Muscle layer of duodenum (tissue), 2 donors: Measurements from ENCODE around the gene DKC1.

Experiments used
- H3K27ac ChIP-seq: one replicate; pipeline ENCODE4 v1.7.0; 2013; ENCODE audit warnings: mild to moderate bottlenecking, low read length
- H3K27me3 ChIP-seq: one replicate; pipeline ENCODE4 v1.7.0; 2013; ENCODE audit warnings: low read depth, mild to moderate bottlenecking, control low read depth, low read length
- H3K36me3 ChIP-seq, 2 donors: one replicate each; pipeline ENCODE4 v1.7.0; 2013; ENCODE audit warnings: low read length in 2 of 2, control low read depth in 1 of 2, mild to moderate bottlenecking in 1 of 2; ENCODE audit not compliant: insufficient read depth in 2 of 2, control insufficient read depth in 1 of 2
- H3K4me1 ChIP-seq, 2 donors: one replicate each; pipeline ENCODE4 v1.7.0; 2013; ENCODE audit warnings: low read length in 2 of 2, mild to moderate bottlenecking in 2 of 2, control low read depth in 1 of 2, moderate library complexity in 1 of 2; ENCODE audit not compliant: insufficient read depth in 2 of 2, control insufficient read depth in 1 of 2
- H3K4me3 ChIP-seq, 2 donors: one replicate each; pipeline ENCODE4 v1.7.0; 2013; ENCODE audit warnings: low read length in 2 of 2, low read depth in 1 of 2, mild to moderate bottlenecking in 1 of 2
- H3K9me3 ChIP-seq, 2 donors: one replicate each; pipeline ENCODE4 v1.7.0; 2013; ENCODE audit warnings: low read length in 2 of 2, control low read depth in 1 of 2, mild to moderate bottlenecking in 1 of 2; ENCODE audit not compliant: control insufficient read depth in 1 of 2
- donor health status: healthy.

Gene DKC1

DNA sequence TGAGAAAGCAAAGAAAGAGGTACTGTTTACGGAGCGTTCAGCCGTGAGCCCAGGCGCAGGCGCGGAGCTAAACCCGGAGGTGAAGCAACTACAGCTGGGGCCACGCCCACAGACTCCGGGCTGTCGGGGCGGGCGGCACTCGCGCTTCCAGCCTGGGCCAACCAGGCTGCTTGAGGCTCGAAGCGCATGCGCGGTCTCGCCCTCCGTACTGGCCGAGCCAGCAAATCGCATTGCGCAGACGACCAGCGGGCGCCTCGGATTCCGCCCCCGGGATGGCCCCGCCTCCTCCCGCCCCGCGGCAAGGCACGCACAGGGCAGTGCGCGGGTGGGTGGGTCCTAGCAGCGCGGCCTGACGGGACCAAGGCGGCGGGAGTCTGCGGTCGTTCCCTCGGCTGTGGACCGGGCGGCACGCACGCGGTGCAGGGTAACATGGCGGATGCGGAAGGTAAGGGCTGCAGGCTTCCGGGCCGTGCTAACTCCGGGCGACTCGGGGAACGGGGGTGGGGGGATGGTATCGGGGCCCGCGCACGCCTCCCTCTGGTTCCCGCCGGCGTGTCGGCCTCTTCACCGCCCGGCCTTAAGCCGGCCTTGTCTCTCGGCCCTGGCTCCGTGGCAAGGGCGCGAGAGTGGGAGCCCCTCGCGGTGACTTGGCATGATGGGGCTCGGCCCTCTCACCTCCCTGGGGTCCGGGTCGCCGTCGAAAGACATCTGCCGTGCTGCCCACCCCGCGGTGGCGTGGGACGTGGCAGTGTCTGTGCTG, at the start of gene DKC1:
TSS of gene DKC1 (plus strand) at position 328 of the 760 bp plus-strand sequence. CDS start at position 430, 102 bp downstream.
- Histone ChIP-seq H3K27ac (peak within 1 kb of the TSS; percentile 60), H3K4me3 (peak within 1 kb of the TSS; percentile 69 to 83), H3K27me3 (no peaks in the 10 kb centered on the region)

DNA sequence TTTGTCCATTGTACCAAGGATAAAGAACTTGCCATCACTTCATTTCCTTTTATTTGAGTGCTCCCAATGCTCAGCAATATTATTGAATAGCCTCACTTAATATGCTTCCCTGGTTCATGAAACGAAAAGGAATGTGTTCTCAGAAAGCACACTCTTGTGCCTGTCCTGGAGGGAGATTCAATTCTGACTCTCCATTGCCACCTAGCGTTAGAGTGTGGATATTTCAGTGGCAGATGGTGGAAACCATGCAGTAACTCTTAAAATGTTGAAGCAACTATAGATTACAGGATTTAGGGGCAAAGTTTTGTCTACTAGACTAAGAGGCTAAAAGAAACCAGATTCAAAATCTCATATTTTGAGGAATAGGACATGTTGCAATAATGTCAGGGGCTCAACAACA, 47.7 kb upstream of the DKC1 start:
- H3K27ac ChIP-seq = no peak overlapping the region
- H3K9me3 ChIP-seq = no peaks in the 10 kb centered on the region
- no peaks in the 10 kb centered on the region for H3K27me3 ChIP-seq
- H3K4me3 ChIP-seq = no peak overlapping the region
- no peaks in the 10 kb centered on the region for H3K36me3 ChIP-seq
- peaks cover 0 to 7% of the 10 kb centered on the region in 2 donors for H3K4me1 ChIP-seq

More for the DNA sequence above, at the start of gene DKC1:
- Histone ChIP-seq H3K9me3 (no peaks in the 10 kb centered on the region), H3K36me3 (peaks cover 8 to 26% of the 10 kb centered on the region in 2 donors), H3K4me1 (peaks cover 0 to 4% of the 10 kb centered on the region in 2 donors)

DNA sequence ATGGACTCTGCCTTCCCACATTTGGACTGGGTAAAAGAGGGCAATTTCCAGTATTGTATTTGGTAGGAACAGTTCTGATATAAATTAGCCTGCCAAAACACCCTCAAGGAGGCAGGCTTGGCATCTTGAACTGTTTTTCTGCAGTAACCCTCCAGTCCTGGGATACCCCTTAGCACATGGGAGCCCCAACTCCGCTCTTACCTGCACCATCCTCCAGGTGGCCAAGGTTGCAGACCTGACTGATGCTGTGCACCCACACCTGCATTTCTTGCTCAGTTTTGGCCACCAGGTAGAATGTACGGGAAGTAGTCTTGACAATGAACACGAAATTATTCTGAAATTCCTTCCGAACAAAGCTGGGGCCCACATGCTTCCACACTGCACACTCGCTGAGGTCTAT, 46.8 kb upstream of the DKC1 start:
- Histone ChIP-seq H3K9me3 (no peaks in the 10 kb centered on the region), H3K4me3 (no peak overlapping the region), H3K4me1 (peaks cover 0 to 7% of the 10 kb centered on the region in 2 donors), H3K27ac (no peak overlapping the region), H3K36me3 (no peaks in the 10 kb centered on the region), H3K27me3 (no peaks in the 10 kb centered on the region)

DNA sequence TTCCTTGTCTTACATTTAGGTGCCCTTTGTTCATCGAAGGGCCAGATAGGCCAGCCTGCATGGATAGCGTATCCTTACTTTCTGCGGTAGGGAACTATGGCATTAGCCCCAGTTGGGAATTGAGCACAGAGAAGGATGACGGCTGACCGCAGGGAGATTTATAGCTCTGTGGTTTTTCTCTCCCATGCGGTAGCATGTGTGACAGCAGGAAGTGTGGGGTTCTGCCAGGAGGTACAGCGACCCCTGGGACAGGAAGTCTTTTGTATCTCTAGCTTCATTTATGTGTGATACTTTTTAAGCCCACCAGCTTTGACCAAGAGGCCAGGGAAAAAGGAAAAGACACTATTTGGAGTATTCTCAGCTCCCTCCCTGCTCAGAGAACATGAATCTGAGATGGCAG, 44.8 kb upstream of the DKC1 start:
- Histone ChIP-seq H3K27me3 (no peaks in the 10 kb centered on the region), H3K9me3 (no peaks in the 10 kb centered on the region), H3K4me3 (no peak overlapping the region), H3K36me3 (no peaks in the 10 kb centered on the region), H3K27ac (no peak overlapping the region), H3K4me1 (peaks cover 0 to 7% of the 10 kb centered on the region in 2 donors)

DNA sequence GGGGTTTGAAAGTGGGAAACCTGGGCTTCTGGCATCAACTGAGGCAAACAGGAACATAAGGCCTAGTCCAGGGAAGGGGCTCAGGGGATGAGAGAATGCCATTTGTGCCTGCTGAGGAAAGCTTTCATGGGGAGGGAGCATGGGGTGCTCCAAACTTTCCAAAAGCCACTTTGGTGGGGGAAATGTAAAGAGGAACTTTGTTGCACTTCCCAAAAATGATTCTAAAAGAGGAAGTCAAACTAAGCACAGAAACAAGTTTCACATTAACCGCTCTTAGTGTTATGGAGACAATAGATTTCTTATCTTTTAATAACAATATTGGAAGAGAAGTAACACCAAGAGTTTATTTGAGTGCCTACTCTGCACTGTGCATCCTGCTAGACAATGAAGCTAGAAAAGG, 44.0 kb upstream of the DKC1 start:
- Histone ChIP-seq H3K4me3 (no peak overlapping the region), H3K36me3 (no peaks in the 10 kb centered on the region), H3K27me3 (no peaks in the 10 kb centered on the region)

DNA sequence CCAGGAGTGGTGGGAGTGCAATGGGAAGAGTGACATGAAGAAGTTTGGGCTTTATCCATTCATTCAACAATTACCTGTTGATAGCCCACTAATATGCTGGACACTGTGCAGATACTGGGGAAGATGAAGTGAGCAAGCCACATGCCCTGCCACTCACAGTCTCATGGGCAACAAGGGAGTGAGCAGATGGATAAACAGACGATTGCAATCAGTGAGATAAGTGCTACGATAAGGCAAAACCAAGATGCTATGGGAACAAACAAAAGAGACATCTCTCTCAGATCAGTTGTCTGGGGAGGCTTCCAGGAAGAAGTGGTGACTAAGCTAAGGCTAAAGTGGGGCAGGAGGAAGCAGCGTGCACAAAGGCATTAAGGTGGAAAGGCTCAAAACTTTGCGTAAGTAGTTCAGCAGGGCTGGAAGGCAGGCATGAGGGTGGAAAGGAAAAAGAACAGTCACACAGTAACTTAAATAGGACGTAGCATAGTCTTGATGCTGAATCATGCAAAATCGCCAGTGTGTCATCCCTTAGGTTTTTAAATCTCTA, 43.5 kb upstream of the DKC1 start:
- Histone ChIP-seq H3K27ac (peak overlapping the region; percentile 43), H3K4me3 (no peak overlapping the region)

More for the DNA sequence above, 44.0 kb upstream of the DKC1 start:
- peaks cover 0 to 7% of the 10 kb centered on the region in 2 donors for H3K4me1 ChIP-seq
- peak overlapping the region; percentile 43 for H3K27ac ChIP-seq
- H3K9me3 ChIP-seq = no peaks in the 10 kb centered on the region

DNA sequence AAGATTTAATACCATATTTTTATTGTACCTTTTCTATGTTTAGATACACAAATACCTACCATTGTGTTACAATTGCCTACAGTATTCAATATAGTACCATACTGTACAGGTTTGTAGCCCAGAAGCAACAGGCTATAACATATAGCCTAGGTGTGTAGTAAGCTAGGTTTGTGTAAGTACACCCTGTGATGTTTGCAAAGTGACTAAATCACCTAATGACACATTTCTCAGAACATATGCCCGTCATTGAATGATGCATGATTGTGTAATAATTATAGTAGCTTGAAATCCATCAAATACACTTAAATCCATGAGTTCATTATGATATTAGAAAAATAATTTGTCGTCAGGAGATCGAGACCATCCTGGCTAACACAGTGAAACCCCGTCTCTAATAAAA, 42.6 kb upstream of the DKC1 start:
- Histone ChIP-seq H3K9me3 (no peaks in the 10 kb centered on the region), H3K27me3 (no peaks in the 10 kb centered on the region), H3K27ac (no peak overlapping the region), H3K4me1 (peaks cover 0 to 7% of the 10 kb centered on the region in 2 donors), H3K36me3 (no peaks in the 10 kb centered on the region), H3K4me3 (no peak overlapping the region)

More for the DNA sequence above, 43.5 kb upstream of the DKC1 start:
- no peaks in the 10 kb centered on the region for H3K27me3 ChIP-seq
- no peaks in the 10 kb centered on the region for H3K9me3 ChIP-seq
- H3K4me1 ChIP-seq = peaks cover 0 to 7% of the 10 kb centered on the region in 2 donors
- H3K36me3 ChIP-seq = no peaks in the 10 kb centered on the region

DNA sequence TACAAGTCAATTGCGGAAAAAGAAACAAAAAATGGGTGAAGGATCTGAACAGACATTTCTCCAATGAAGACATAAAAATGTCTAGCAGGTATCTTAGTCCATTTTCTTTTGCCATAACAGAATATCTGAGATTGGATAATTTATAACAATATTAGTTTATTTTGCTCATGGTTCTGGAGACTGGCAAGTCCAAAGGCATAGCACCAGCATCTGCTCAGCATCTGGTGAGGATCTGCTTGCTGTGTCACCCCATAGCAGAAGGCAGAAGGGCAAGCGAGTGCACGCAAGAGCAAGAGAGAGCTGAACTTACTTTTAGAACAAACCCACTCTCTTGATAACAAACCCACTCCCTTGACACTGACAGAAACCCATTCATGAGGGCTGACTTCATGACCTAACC, 41.5 kb upstream of the DKC1 start:
- Histone ChIP-seq H3K27me3 (no peaks in the 10 kb centered on the region), H3K4me3 (no peak overlapping the region), H3K9me3 (no peaks in the 10 kb centered on the region), H3K27ac (no peak overlapping the region), H3K36me3 (no peaks in the 10 kb centered on the region), H3K4me1 (peaks cover 0 to 9% of the 10 kb centered on the region in 2 donors)

DNA sequence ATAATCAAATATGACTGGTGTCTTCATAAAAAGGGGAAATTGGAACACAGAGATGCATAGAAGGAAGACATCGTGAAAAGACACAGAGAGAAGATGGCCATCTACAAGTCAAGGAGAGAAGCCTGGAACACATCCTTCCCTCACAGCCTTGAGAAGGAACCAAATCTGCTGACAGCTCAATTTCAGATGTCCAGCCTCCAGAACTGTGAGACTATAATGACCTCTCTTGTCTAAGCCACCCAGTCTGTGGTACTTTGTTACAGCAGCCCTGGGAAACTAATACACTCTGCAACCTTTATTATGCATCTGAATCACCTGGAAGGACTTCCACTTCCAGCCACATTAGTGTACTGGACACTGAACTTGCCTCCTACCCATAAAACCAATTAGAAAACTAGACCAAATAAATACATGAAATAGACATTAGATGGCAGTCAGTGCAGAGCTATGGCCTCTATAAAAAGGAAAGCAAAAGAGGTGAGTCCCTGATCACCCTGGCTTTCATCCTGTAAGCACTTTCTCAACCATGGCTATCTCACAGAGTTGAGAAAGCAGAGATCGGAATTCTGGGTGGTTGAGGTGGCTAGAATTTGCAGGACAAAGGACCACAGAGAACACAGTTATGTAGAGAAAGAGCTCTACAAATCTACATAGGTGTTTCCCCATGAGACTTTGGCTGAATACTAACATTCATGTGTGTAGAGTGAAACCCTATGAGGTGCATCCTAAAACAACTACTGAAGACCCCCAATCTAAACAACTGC, 37.5 kb upstream of the DKC1 start:
- Histone ChIP-seq H3K27ac (no peak overlapping the region), H3K4me3 (no peak overlapping the region), H3K36me3 (no peaks in the 10 kb centered on the region), H3K4me1 (peaks cover 21 to 22% of the 10 kb centered on the region in 2 donors), H3K27me3 (no peaks in the 10 kb centered on the region), H3K9me3 (no peaks in the 10 kb centered on the region)

DNA sequence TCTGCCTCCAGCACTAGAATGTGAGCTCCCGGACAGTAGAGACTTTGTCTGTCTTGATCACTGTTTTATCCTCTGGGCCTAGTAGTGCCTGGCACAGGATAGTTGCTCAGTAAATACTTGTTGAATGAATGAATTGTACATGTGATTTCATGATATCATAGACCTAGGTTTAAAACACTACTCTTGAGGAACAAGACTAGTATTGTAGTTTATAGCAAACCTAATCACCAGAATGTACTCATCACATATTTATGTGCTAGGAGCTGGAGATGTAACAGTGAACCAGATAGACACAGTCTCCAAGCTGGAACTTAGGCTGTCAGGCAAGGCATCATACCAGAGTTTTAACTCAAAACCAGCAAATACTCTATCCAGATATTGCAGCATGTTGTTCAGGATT, 35.2 kb upstream of the DKC1 start:
- Histone ChIP-seq H3K4me1 (peaks cover 31% of the 10 kb centered on the region in 2 donors), H3K27ac (peak overlapping the region; percentile 94), H3K27me3 (no peaks in the 10 kb centered on the region), H3K9me3 (no peaks in the 10 kb centered on the region), H3K4me3 (no peak overlapping the region), H3K36me3 (no peaks in the 10 kb centered on the region)

DNA sequence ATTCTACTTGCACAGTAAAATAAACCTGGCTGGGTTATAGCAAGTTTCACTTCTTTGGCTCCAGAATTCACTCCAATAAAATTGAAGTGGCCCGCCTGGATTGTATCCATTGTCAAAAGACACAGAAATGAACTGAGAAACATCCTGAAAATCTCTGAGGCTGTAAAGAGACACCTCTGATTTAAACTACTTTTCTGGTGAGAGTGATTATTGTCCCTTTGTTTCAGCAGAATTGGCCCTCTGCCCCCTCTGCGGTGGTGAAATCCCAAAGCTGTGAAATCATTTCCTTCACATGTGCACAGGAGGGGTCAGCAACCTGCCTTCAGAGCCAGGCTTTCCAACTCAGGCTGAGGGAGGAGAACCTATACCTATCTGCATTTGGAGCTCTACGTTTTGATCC, 34.8 kb upstream of the DKC1 start:
- Histone ChIP-seq H3K4me1 (peaks cover 31 to 35% of the 10 kb centered on the region in 2 donors), H3K27me3 (no peaks in the 10 kb centered on the region), H3K4me3 (no peak overlapping the region), H3K27ac (peak overlapping the region; percentile 94), H3K9me3 (no peaks in the 10 kb centered on the region), H3K36me3 (no peaks in the 10 kb centered on the region)
